GM21515 (cell line): ENCODE measurements around the gene CYSLTR2.
A peak's percentile ranks its signal among the peaks of the same experiment; 100 is the strongest.

ENCODE experiments used
- ATAC-seq: cut with Tn5 transposase; IDR thresholded peaks from one replicate; pipeline ENCODE4 v1.9.1; 2021; ENCODE audit not compliant: unreplicated experiment

The CYSLTR2 gene

GRCh38 chr13:48653472-48653939 is at the start of gene CYSLTR2:
Gene CYSLTR2 (plus strand): TSS chr13:48653929. CDS start chr13:48706818, 52,889 bp downstream.
- peak; percentile 61 for ATAC-seq

GRCh38 chr13:48615049-48615448 is 38.7 kb upstream of the CYSLTR2 start:
- ATAC-seq: no peak

- ATAC-seq: no peak
These were observed 34.8 kb upstream of the CYSLTR2 start for GRCh38 chr13:48618937-48619336.

- no peak for ATAC-seq
These were observed 32.7 kb upstream of the CYSLTR2 start for GRCh38 chr13:48621056-48621455.

- no peak for ATAC-seq
These were observed 29.7 kb upstream of the CYSLTR2 start for GRCh38 chr13:48624016-48624415.

- ATAC-seq: no peak
These were observed 28.9 kb upstream of the CYSLTR2 start for GRCh38 chr13:48624858-48625257.

- no peak for ATAC-seq
These were observed 28.2 kb upstream of the CYSLTR2 start for GRCh38 chr13:48625413-48626076.

GRCh38 chr13:48626077-48626449 is 27.7 kb upstream of the CYSLTR2 start:
- ATAC-seq: no peak

GRCh38 chr13:48626726-48627451 is 26.8 kb upstream of the CYSLTR2 start:
- ATAC-seq: no peak

- no peak for ATAC-seq
These were observed 24.5 kb upstream of the CYSLTR2 start for GRCh38 chr13:48629277-48629676.

- ATAC-seq: no peak
These were observed 23.4 kb upstream of the CYSLTR2 start for GRCh38 chr13:48630291-48630690.

GRCh38 chr13:48630773-48631172 is 23.0 kb upstream of the CYSLTR2 start:
- ATAC-seq: no peak

GRCh38 chr13:48631441-48631840 is 22.3 kb upstream of the CYSLTR2 start:
- no peak for ATAC-seq

- ATAC-seq: no peak
These were observed 20.0 kb upstream of the CYSLTR2 start for GRCh38 chr13:48633700-48634099.

GRCh38 chr13:48634636-48635035 is 19.1 kb upstream of the CYSLTR2 start:
- no peak for ATAC-seq

GRCh38 chr13:48635478-48635877 is 18.3 kb upstream of the CYSLTR2 start:
- ATAC-seq: no peak

GRCh38 chr13:48636550-48636949 is 17.2 kb upstream of the CYSLTR2 start:
- no peak for ATAC-seq

GRCh38 chr13:48637601-48638000 is 16.1 kb upstream of the CYSLTR2 start:
- no peak for ATAC-seq

- no peak for ATAC-seq
These were observed 13.0 kb upstream of the CYSLTR2 start for GRCh38 chr13:48640767-48641166.

- ATAC-seq: no peak
These were observed 12.3 kb upstream of the CYSLTR2 start for GRCh38 chr13:48641404-48641803.

- ATAC-seq: no peak
These were observed 11.7 kb upstream of the CYSLTR2 start for GRCh38 chr13:48642061-48642460.

GRCh38 chr13:48643159-48643558 is 10.6 kb upstream of the CYSLTR2 start:
- no peak for ATAC-seq
